Esophagus muscularis mucosa (tissue), 3 donors: ENCODE results near the gene ATP2B2.

ENCODE experiments used
- POLR2A ChIP-seq: fragments of 450-650 bp; IDR thresholded peaks from one replicate; pipeline ENCODE4 v1.6.1; 2017; ENCODE audit warnings: antibody characterized with exemption, moderate library complexity, mild to moderate bottlenecking, low read depth
- TF ChIP-seq, protein P1 (sequence below), 3 experiments: fragments of 200-600 bp in 2 of 3; fragments of 450-650 bp in 1 of 3; sonication (generic) in 2 of 3; IDR thresholded peaks; one replicate each; pipeline ENCODE4 v1.5.1; 2017 to 2019; ENCODE audit warnings: antibody characterized with exemption in 3 of 3, mild to moderate bottlenecking in 2 of 3, moderate library complexity in 1 of 3

DNA sequence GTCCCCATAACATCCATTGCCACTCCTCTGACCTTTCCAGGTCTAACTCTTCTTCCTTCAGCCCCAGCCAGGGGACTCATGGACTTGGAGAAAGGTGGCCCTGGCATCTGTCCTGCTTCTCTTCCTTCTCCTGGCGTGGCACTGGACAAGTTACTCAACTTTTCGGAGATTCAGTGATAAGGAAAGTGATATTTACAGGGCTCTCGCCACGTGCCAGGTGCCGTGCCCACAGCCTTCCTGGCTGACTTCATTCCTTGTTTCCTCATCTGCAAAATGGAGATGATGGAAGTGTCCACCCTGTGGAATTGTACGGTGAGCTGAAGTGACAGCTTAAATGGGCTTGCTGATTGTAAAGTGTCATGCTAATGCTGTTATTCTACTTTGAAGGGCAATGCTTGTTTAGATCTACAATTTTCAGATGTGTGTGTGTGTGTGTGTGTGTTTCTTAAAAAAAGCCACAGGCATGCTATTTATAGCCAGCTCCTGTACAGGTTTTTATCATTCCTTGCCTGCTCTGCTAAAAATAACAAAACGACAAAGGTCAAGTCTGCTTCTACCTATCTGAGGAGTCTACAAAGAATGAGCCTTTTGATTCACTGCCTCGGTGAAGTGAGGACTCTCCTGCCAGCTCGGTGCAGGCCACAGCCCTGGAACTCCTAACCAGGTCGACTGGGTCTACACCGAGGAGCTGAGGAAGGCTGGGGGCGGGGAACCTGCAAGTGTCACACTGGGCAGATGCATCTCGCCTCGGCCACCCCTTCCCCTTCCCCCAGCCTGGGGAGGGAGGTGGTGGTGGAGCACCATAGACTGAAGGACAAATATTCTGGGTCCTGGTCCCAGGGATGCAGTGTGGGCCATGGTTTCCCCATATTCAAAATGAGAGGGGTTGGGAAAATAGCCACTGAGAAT lies 11.4 kb upstream of the ATP2B2 start:
- TF ChIP-seq, protein P1, sequence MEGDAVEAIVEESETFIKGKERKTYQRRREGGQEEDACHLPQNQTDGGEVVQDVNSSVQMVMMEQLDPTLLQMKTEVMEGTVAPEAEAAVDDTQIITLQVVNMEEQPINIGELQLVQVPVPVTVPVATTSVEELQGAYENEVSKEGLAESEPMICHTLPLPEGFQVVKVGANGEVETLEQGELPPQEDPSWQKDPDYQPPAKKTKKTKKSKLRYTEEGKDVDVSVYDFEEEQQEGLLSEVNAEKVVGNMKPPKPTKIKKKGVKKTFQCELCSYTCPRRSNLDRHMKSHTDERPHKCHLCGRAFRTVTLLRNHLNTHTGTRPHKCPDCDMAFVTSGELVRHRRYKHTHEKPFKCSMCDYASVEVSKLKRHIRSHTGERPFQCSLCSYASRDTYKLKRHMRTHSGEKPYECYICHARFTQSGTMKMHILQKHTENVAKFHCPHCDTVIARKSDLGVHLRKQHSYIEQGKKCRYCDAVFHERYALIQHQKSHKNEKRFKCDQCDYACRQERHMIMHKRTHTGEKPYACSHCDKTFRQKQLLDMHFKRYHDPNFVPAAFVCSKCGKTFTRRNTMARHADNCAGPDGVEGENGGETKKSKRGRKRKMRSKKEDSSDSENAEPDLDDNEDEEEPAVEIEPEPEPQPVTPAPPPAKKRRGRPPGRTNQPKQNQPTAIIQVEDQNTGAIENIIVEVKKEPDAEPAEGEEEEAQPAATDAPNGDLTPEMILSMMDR (IDR thresholded peaks at IDR 0.05), result no peak
- no peak for TF ChIP-seq POLR2A
